Gastroesophageal sphincter (tissue), 3 donors: ENCODE measurements around the gene GSTM5.

Experiments
- POLR2A ChIP-seq, 2 donors: fragments of 450-650 bp; IDR thresholded peaks; one replicate each; pipeline ENCODE4 v1.6.1; 2017; ENCODE audit warnings: antibody characterized with exemption in 2 of 2, mild to moderate bottlenecking in 2 of 2, moderate library complexity in 1 of 2
- POLR2AphosphoS5 ChIP-seq: sonication (generic); formaldehyde crosslinking; IDR thresholded peaks from one replicate; pipeline ENCODE4 v1.6.1; 2017; ENCODE audit warnings: antibody characterized with exemption
- TF ChIP-seq, protein P1 (sequence below), 4 experiments: fragments of 200-600 bp in 2 of 4; fragments of 450-650 bp in 2 of 4; sonication (generic) in 1 of 4; IDR thresholded peaks; one replicate each; pipeline ENCODE4 v1.5.1; 2017 to 2019; ENCODE audit warnings: antibody characterized with exemption in 4 of 4, mild to moderate bottlenecking in 2 of 4, moderate library complexity in 2 of 4

DNA sequence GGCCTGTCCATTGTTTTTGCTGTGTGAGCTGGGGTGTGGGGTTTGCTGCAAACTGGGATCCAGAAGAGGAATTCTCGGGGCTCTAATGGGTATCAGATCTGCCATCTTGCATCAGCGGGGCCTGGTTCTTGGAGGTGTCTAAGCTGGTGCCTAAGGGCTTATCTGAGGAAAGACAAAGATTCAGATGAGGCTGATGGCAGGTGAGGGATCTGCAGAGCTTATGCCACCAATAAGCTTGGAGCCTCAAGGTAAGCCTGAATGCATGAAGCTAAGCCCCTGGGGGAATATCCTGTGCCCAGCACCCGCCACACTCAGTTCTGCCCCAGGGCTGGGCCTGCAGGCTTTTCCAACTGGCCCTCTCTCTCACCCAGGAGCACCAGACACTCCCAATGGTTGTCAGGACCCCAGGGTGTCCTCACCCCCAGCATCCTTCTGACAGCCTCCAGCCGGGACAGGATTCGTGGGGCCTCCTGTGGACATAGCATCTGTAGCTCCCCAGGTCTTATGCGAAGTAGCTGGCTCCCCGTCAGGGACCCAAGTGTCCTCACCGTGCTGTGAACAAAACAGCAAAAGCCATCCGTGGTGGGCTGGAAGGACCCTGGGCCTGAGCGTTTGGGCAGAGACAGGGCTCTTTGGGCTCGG, 38.3 kb downstream of the GSTM5 start:
- TF ChIP-seq POLR2AphosphoS5, result no peak
- TF ChIP-seq POLR2A (IDR thresholded peaks at IDR 0.05), result no peak
- TF ChIP-seq, protein P1, sequence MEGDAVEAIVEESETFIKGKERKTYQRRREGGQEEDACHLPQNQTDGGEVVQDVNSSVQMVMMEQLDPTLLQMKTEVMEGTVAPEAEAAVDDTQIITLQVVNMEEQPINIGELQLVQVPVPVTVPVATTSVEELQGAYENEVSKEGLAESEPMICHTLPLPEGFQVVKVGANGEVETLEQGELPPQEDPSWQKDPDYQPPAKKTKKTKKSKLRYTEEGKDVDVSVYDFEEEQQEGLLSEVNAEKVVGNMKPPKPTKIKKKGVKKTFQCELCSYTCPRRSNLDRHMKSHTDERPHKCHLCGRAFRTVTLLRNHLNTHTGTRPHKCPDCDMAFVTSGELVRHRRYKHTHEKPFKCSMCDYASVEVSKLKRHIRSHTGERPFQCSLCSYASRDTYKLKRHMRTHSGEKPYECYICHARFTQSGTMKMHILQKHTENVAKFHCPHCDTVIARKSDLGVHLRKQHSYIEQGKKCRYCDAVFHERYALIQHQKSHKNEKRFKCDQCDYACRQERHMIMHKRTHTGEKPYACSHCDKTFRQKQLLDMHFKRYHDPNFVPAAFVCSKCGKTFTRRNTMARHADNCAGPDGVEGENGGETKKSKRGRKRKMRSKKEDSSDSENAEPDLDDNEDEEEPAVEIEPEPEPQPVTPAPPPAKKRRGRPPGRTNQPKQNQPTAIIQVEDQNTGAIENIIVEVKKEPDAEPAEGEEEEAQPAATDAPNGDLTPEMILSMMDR (IDR thresholded peaks at IDR 0.05), result no peak
